Measurements from ENCODE around the gene TSHR. TPM values are rescaled to one million over a fixed set of nuclear protein-coding genes. Genes with fewer than 3 reads are reported as not detected.
A peak's percentile ranks its signal among the peaks of the same experiment; 100 is the strongest.

Gene TSHR
- total RNA-seq, 2 donors from 2014 or later: 0.58 TPM; not detected in 1

- Histone ChIP-seq H3K9ac (ENCODE audit: extremely low read depth, low read length, poor library complexity, severe bottlenecking) (no peak overlapping the region), H3K4me1 (ENCODE audit: control insufficient read depth, insufficient read depth, low read length) (no peaks in the 10 kb centered on the region), H3K9me3 (ENCODE audit: control insufficient read depth, low read length) (no peaks in the 10 kb centered on the region), H3K4me3 (ENCODE audit: low read length) (peak overlapping the region; percentile 77), H3K36me3 (ENCODE audit: control insufficient read depth, insufficient read depth, low read length) (no peaks in the 10 kb centered on the region), H3K27me3 (ENCODE audit: control insufficient read depth, insufficient read depth, low read length, poor library complexity, severe bottlenecking) (peaks cover 21% of the 10 kb centered on the region), H3K27ac (ENCODE audit: low read depth, low read length) (no peak overlapping the region)
- Mint-ChIP-seq H3K9me3 (no peaks in the 10 kb centered on the region), H3K27ac (peak overlapping the region; percentile 50), H3K36me3 (ENCODE audit: low read depth) (no peaks in the 10 kb centered on the region), H3K4me1 (peaks cover 14% of the 10 kb centered on the region), H3K27me3 (ENCODE audit: insufficient read depth) (peaks cover 39% of the 10 kb centered on the region), H3K4me3 (peak overlapping the region; percentile 63)
- peak; percentile 90 for TF ChIP-seq CTCF (conservative IDR thresholded peaks at IDR 0.05)
- DNase-seq: peak; percentile 94
- WGBS, 2 experiments (ENCODE audit: insufficient coverage in 1 of 2, insufficient read length in 1 of 2): 0 to 1% methylated on average over 12 to 29 of the region's 29 CpGs
These were observed 628 bp upstream of the TSHR start for GRCh38 chr14:80954687-80955299.

GRCh38 chr14:80956102-80956501 lies 681 bp downstream of the TSHR start:
- H3K9me3 ChIP-seq (ENCODE audit: control insufficient read depth, low read length): no peaks in the 10 kb centered on the region
- peaks cover 31% of the 10 kb centered on the region for H3K27me3 Mint-ChIP-seq (ENCODE audit: insufficient read depth)
- TF ChIP-seq CTCF (conservative IDR thresholded peaks at IDR 0.05): no peak

DNA sequence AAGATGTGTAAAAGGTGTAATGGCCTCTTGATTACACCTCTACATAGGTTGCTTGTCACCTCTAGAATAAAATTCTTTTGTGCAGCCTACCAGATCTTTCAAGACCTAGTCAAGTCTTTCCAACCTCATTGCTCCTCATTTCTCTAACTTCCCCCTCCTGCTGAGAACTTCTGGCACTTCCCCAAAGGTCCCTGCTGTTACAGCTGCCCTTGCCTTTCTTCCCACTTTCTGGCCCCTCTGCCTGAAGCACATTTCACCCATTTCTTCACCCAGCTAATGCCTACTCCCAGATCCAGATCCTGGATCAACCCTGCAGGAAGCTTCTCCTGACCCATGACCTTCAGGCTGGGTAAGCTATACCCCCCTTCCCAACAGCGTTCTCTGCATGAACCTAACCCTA lies 1.5 kb downstream of the TSHR start:
- Histone ChIP-seq H3K36me3 (ENCODE audit: control insufficient read depth, insufficient read depth, low read length) (no peaks in the 10 kb centered on the region), H3K27ac (ENCODE audit: low read depth, low read length) (no peak overlapping the region), H3K9ac (ENCODE audit: extremely low read depth, low read length, poor library complexity, severe bottlenecking) (no peak overlapping the region), H3K4me1 (ENCODE audit: control insufficient read depth, insufficient read depth, low read length) (no peaks in the 10 kb centered on the region), H3K27me3 (ENCODE audit: control insufficient read depth, insufficient read depth, low read length, poor library complexity, severe bottlenecking) (peaks cover 20% of the 10 kb centered on the region), H3K9me3 (ENCODE audit: control insufficient read depth, low read length) (no peaks in the 10 kb centered on the region), H3K4me3 (ENCODE audit: low read length) (no peak overlapping the region)
- no peak for DNase-seq
- H3K9me3 Mint-ChIP-seq: no peaks in the 10 kb centered on the region
- no peak for TF ChIP-seq CTCF (conservative IDR thresholded peaks at IDR 0.05)
- WGBS, 2 experiments (ENCODE audit: insufficient coverage in 1 of 2, insufficient read length in 1 of 2): 96% methylated on average over 1 of the region's 1 CpG; no CpG with 5 or more reads in 1 of the 2 experiments
- H3K27ac Mint-ChIP-seq: no peak overlapping the region
- no peaks in the 10 kb centered on the region for H3K36me3 Mint-ChIP-seq (ENCODE audit: low read depth)
- H3K27me3 Mint-ChIP-seq (ENCODE audit: insufficient read depth): peaks cover 27% of the 10 kb centered on the region
- peaks cover 21% of the 10 kb centered on the region for H3K4me1 Mint-ChIP-seq
- no peak overlapping the region for H3K4me3 Mint-ChIP-seq

More at GRCh38 chr14:80956102-80956501, 681 bp downstream of the TSHR start:
- no peaks in the 10 kb centered on the region for H3K36me3 Mint-ChIP-seq (ENCODE audit: low read depth)
- H3K36me3 ChIP-seq (ENCODE audit: control insufficient read depth, insufficient read depth, low read length): no peaks in the 10 kb centered on the region
- H3K27ac Mint-ChIP-seq: no peak overlapping the region
- peaks cover 20% of the 10 kb centered on the region for H3K27me3 ChIP-seq (ENCODE audit: control insufficient read depth, insufficient read depth, low read length, poor library complexity, severe bottlenecking)
- no peak overlapping the region for H3K27ac ChIP-seq (ENCODE audit: low read depth, low read length)
- no peaks in the 10 kb centered on the region for H3K4me1 ChIP-seq (ENCODE audit: control insufficient read depth, insufficient read depth, low read length)
- WGBS, 2 experiments (ENCODE audit: insufficient coverage in 1 of 2, insufficient read length in 1 of 2): 100% methylated on average over 1 to 2 of the region's 2 CpGs
- no peak for DNase-seq
- H3K9ac ChIP-seq (ENCODE audit: extremely low read depth, low read length, poor library complexity, severe bottlenecking): no peak overlapping the region
- H3K4me3 Mint-ChIP-seq: no peak overlapping the region
- H3K4me3 ChIP-seq (ENCODE audit: low read length): no peak overlapping the region
- H3K4me1 Mint-ChIP-seq: peaks cover 21% of the 10 kb centered on the region
- no peaks in the 10 kb centered on the region for H3K9me3 Mint-ChIP-seq

Measured in endodermal cell (in vitro differentiated cells).